Endothelial cell of umbilical vein (primary cell): ENCODE data around the gene YIPF7. TPM values are rescaled to one million over a fixed set of nuclear protein-coding genes. Genes with fewer than 3 reads are reported as not detected.

Source experiments
- BruUV-seq: library from RNA; stranded (reverse); fragments of 400-500 nt; replicated peaks from 2 replicates; lab custom pipeline; 2021; lab: Mats Ljungman, UMichigan
- CTCF ChIA-PET: fragments of 300-600, 350-600 bp; sonication (Branson Sonifier 250); formaldehyde crosslinking; loops from one replicate; lab custom pipeline; 2021; ENCODE audit warnings: antibody characterized with exemption, inconsistent platforms; lab: Charles Lee
- POLR2A ChIA-PET: fragments of 300-600, 350-600 bp; sonication (Branson Sonifier 250); formaldehyde crosslinking; loops from one replicate; lab custom pipeline; 2021; ENCODE audit warnings: antibody characterized with exemption, inconsistent platforms; lab: Charles Lee
- DNase-seq: peaks from one replicate; pipeline ENCODE4 v3.0.0-alpha.2; 2011; ENCODE audit warnings: low read depth, low spot score
- FAIRE-seq: peaks from 2 replicates; lab custom pipeline; 2011; peaks lifted over from hg19 to GRCh38; lab: Jason Lieb, UNC
- H2AFZ ChIP-seq: 2 replicates; pipeline ENCODE4 v1.6.0; 2012; ENCODE audit warnings: low read depth, low read length, control low read depth, inconsistent platforms
- H3K27ac ChIP-seq: 2 replicates; pipeline ENCODE4 v1.5.1; 2011; ENCODE audit warnings: low read depth, mild to moderate bottlenecking, control low read depth, low read length, moderate library complexity; ENCODE audit not compliant: insufficient read depth
- H3K27me3 ChIP-seq, 2 experiments: 2 replicates each; pipeline versions ENCODE4 v1.6.0 to v1.6.1; 2011; ENCODE audit warnings: low read length in 2 of 2, mixed read lengths in 1 of 2; ENCODE audit not compliant: control insufficient read depth in 2 of 2, insufficient read depth in 2 of 2
- H3K36me3 ChIP-seq, 2 experiments: 2 replicates in 1 of 2; 3 replicates in 1 of 2; pipeline ENCODE4 v1.5.1; 2011; ENCODE audit warnings: low read length in 2 of 2, mild to moderate bottlenecking in 1 of 2, moderate library complexity in 1 of 2; ENCODE audit not compliant: control insufficient read depth in 2 of 2, insufficient read depth in 2 of 2; ENCODE audit errors: extremely low read depth in 1 of 2
- H3K4me1 ChIP-seq: 3 replicates; pipeline ENCODE4 v1.5.1; 2011; ENCODE audit warnings: mild to moderate bottlenecking, low read length; ENCODE audit not compliant: control insufficient read depth, insufficient read depth; ENCODE audit errors: extremely low read depth
- H3K4me2 ChIP-seq: 2 replicates; pipeline ENCODE4 v1.6.1; 2011; ENCODE audit warnings: low read length, control low read depth, mixed read lengths; ENCODE audit not compliant: insufficient read depth
- H3K4me3 ChIP-seq, 3 experiments: fragments of 200-600 bp in 1 of 3; sonication (generic), shearing (Covaris generic) in 1 of 3; replicated peaks in 1 of 3; 2 replicates each; pipeline ENCODE4 v1.5.1; 2011 to 2016; ENCODE audit warnings: control low read depth in 3 of 3, low read length in 3 of 3, mild to moderate bottlenecking in 2 of 3, inconsistent platforms in 1 of 3, low read depth in 1 of 3, moderate library complexity in 1 of 3; ENCODE audit not compliant: insufficient read depth in 1 of 3
- H3K79me2 ChIP-seq: 2 replicates; pipeline ENCODE4 v1.6.0; 2012; ENCODE audit warnings: low read length, inconsistent platforms; ENCODE audit not compliant: control insufficient read depth, insufficient read depth
- H3K9ac ChIP-seq: replicated peaks from 2 replicates; pipeline ENCODE3; 2011; ENCODE audit warnings: low read length, control low read depth; ENCODE audit not compliant: insufficient read depth; ENCODE audit errors: extremely low read depth
- H3K9me1 ChIP-seq: replicated peaks from 3 replicates; pipeline ENCODE4 v1.6.0; 2011; ENCODE audit warnings: mild to moderate bottlenecking, low read length; ENCODE audit not compliant: control insufficient read depth, insufficient read depth; ENCODE audit errors: extremely low read depth
- H3K9me3 ChIP-seq: replicated peaks from 2 replicates; pipeline ENCODE4 v1.5.1; 2012; ENCODE audit warnings: low read length, inconsistent platforms; ENCODE audit not compliant: control insufficient read depth, insufficient read depth
- H4K20me1 ChIP-seq: replicated peaks from 2 replicates; pipeline ENCODE3; 2011; ENCODE audit warnings: mild to moderate bottlenecking, low read length; ENCODE audit not compliant: control insufficient read depth, insufficient read depth; ENCODE audit errors: extremely low read depth
- EZH2 ChIP-seq: IDR thresholded peaks from 2 replicates; pipeline ENCODE4 v1.6.1; 2012; ENCODE audit warnings: borderline replicate concordance, low read depth, mild to moderate bottlenecking, moderate library complexity, low read length, inconsistent platforms; ENCODE audit not compliant: severe bottlenecking
- FOS ChIP-seq: IDR thresholded peaks from 2 replicates; pipeline ENCODE4 v1.6.1; 2011; ENCODE audit warnings: mild to moderate bottlenecking, low read length, moderate library complexity, borderline replicate concordance; ENCODE audit not compliant: insufficient read depth
- GATA2 ChIP-seq: IDR thresholded peaks from 2 replicates; pipeline ENCODE4 v1.7.0; 2011; ENCODE audit warnings: low read depth, mild to moderate bottlenecking, moderate library complexity, mixed read lengths, low read length; ENCODE audit not compliant: insufficient read length, insufficient read depth
- JUN ChIP-seq: IDR thresholded peaks from 2 replicates; pipeline ENCODE4 v1.6.1; 2011; ENCODE audit warnings: borderline replicate concordance, low read depth; ENCODE audit not compliant: insufficient read length, insufficient read depth
- MYC ChIP-seq: IDR thresholded peaks from one replicate; pipeline ENCODE4 v1.6.1; 2011; ENCODE audit warnings: mild to moderate bottlenecking, low read depth, low read length
- POLR2A ChIP-seq: IDR thresholded peaks from 2 replicates; pipeline ENCODE4 v1.6.1; 2012; ENCODE audit warnings: low read depth, mild to moderate bottlenecking, control low read depth, low read length
- POLR2AphosphoS5 ChIP-seq: IDR thresholded peaks from 2 replicates; pipeline ENCODE4 v1.6.1; 2012; ENCODE audit warnings: low read depth, mild to moderate bottlenecking, control low read depth, low read length, moderate library complexity; ENCODE audit not compliant: insufficient read depth
- dilution Hi-C: fragments of 300-500 bp; cut with MboI; formaldehyde crosslinking; loops from one replicate; pipeline ENCODE4 v1.15.0; 2019; ENCODE audit warnings: low sequenced_read_pairs; ENCODE audit not compliant: extremely low pct_ligation_motif_present
- intact Hi-C: fragments of 100-400 bp; cut with micrococcal nuclease; formaldehyde crosslinking; loops from one replicate; pipeline ENCODE4 v1.10.0; 2022
- polyA plus RNA-seq, 4 experiments: library from polyadenylated mRNA; depleted of rRNA in 3 of 4; stranded (reverse) in 3 of 4; unstranded in 1 of 4; fragments of >200 nt; gene quantifications; 2 replicates each; pipeline versions ENCODE4 v1.2.1 to v1.2.3, GENCODE V29; 2011 to 2012; ENCODE audit warnings: missing spikeins in 1 of 4
- total RNA-seq: library from RNA; stranded (reverse); gene quantifications from 2 replicates; pipeline ENCODE4 v1.2.3, GENCODE V29; 2021
- TF ChIP-seq, protein P1 (sequence below): IDR thresholded peaks from 2 replicates; pipeline ENCODE4 v1.6.1; 2011; ENCODE audit not compliant: insufficient read depth, insufficient read length
- TF ChIP-seq, protein P2 (sequence below), 2 donors: IDR thresholded peaks; 1 replicate in 1 of 2; 2 replicates in 1 of 2; pipeline ENCODE4 v1.5.1; 2011; ENCODE audit warnings: low read length in 2 of 2, mild to moderate bottlenecking in 2 of 2, moderate library complexity in 2 of 2, control low read depth in 1 of 2, inconsistent platforms in 1 of 2, low read depth in 1 of 2; ENCODE audit not compliant: insufficient read depth in 1 of 2; ENCODE audit errors: extremely low read depth in 1 of 2

Gene YIPF7
- total and polyA plus RNA-seq, 2 donors (not counting 3 experiments of a cell fraction or from before 2014, with no cell fraction given): not detected

DNA sequence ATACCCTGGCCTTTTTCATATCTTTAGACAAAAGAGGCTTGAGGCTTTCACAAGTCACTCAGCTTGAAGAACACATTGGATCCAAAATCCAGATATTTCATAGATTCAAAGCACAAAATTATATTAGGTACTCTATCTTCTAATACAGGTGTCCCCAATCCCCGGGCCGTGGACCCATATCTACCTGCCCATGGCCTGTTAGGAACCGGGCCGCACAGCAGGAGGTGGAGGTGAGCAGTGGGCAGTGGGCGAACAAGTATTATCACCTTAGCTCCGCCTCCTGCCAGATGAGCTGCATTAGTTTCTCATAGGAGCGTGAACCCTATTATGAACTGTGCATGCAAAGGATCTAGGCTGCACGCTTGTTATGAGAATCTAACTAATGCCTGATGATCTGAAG lies 18.7 kb downstream of the YIPF7 start:
- no TSS peak for BruUV-seq
- H3K4me3 ChIP-seq: no peak overlapping the region
- H2AFZ ChIP-seq: no peak overlapping the region
- intact Hi-C loops (no loop called here), dilution Hi-C loops (no loop called here)
- H3K36me3 ChIP-seq: no peaks in the 10 kb centered on the region
- POLR2A ChIA-PET: no interaction called here
- no peak overlapping the region for H3K4me2 ChIP-seq
- no peaks in the 10 kb centered on the region for H4K20me1 ChIP-seq
- H3K79me2 ChIP-seq: no peaks in the 10 kb centered on the region
- DNase-seq (no peak), FAIRE-seq (no peak)
- no peak overlapping the region for H3K27ac ChIP-seq
- TF ChIP-seq, protein P1, sequence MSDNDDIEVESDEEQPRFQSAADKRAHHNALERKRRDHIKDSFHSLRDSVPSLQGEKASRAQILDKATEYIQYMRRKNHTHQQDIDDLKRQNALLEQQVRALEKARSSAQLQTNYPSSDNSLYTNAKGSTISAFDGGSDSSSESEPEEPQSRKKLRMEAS: no peak
- TF ChIP-seq EZH2 (no peak), POLR2A (no peak), JUN (no peak), MYC (no peak), FOS (no peak), GATA2 (no peak), POLR2AphosphoS5 (no peak)
- TF ChIP-seq, protein P2, sequence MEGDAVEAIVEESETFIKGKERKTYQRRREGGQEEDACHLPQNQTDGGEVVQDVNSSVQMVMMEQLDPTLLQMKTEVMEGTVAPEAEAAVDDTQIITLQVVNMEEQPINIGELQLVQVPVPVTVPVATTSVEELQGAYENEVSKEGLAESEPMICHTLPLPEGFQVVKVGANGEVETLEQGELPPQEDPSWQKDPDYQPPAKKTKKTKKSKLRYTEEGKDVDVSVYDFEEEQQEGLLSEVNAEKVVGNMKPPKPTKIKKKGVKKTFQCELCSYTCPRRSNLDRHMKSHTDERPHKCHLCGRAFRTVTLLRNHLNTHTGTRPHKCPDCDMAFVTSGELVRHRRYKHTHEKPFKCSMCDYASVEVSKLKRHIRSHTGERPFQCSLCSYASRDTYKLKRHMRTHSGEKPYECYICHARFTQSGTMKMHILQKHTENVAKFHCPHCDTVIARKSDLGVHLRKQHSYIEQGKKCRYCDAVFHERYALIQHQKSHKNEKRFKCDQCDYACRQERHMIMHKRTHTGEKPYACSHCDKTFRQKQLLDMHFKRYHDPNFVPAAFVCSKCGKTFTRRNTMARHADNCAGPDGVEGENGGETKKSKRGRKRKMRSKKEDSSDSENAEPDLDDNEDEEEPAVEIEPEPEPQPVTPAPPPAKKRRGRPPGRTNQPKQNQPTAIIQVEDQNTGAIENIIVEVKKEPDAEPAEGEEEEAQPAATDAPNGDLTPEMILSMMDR (IDR thresholded peaks at IDR 0.05; ENCODE audit: extremely low read depth in 1 of 2, insufficient read depth in 1 of 2, low read depth in 1 of 2, low read length in 2 of 2): no peak
- H3K9me1 ChIP-seq: no peaks in the 10 kb centered on the region
- H3K4me1 ChIP-seq: no peaks in the 10 kb centered on the region
- CTCF ChIA-PET: interaction anchor here (1.1 to 2.9 kb wide), 2 partner anchors 853 to 1501 kb away, joined by 3 to 27 read pairs; no protein-coding TSS in a partner anchor
- H3K9ac ChIP-seq: no peak overlapping the region
- no peaks in the 10 kb centered on the region for H3K27me3 ChIP-seq
- H3K9me3 ChIP-seq: no peaks in the 10 kb centered on the region
